Measurements from ENCODE around the gene WDR86.

DNA sequence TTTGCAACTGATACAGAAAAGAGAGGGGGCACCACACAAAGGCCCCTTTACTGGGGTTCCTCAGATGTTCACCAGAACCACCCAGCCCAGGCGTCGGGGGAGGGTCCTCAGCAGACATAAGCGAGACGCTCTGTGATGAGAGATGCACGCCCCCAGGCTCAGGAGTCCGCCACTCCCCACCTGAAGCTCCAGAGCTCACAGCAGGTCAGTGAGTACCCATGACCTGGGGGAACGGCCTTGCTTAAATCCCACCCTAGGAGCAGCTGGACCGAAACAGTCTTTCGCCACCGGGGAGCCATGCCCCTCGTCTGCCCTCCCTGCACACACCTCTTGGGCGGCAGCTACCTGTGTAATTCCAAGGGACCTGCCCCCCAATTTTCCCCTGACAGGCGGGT is 27.3 kb upstream of the WDR86 start:
- TF ChIP-seq, protein P1, sequence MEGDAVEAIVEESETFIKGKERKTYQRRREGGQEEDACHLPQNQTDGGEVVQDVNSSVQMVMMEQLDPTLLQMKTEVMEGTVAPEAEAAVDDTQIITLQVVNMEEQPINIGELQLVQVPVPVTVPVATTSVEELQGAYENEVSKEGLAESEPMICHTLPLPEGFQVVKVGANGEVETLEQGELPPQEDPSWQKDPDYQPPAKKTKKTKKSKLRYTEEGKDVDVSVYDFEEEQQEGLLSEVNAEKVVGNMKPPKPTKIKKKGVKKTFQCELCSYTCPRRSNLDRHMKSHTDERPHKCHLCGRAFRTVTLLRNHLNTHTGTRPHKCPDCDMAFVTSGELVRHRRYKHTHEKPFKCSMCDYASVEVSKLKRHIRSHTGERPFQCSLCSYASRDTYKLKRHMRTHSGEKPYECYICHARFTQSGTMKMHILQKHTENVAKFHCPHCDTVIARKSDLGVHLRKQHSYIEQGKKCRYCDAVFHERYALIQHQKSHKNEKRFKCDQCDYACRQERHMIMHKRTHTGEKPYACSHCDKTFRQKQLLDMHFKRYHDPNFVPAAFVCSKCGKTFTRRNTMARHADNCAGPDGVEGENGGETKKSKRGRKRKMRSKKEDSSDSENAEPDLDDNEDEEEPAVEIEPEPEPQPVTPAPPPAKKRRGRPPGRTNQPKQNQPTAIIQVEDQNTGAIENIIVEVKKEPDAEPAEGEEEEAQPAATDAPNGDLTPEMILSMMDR (conservative IDR thresholded peaks at IDR 0.05; ENCODE audit: low read depth, low read length), result no peak
- no peak for TF ChIP-seq EZH2 (IDR thresholded peaks at IDR 0.05; ENCODE audit: borderline replicate concordance, low read depth, low read length, poor library complexity, severe bottlenecking)

All from A673 (cell line).